COLO829 (cell line): Measurements from ENCODE around the gene NATD1.
A peak's percentile ranks its signal among the peaks of the same experiment; 100 is the strongest.

Source experiments
- DNase-seq: peaks from one replicate; pipeline ENCODE4 v3.0.0; 2012; ENCODE audit warnings: low spot score

NATD1 gene

DNA sequence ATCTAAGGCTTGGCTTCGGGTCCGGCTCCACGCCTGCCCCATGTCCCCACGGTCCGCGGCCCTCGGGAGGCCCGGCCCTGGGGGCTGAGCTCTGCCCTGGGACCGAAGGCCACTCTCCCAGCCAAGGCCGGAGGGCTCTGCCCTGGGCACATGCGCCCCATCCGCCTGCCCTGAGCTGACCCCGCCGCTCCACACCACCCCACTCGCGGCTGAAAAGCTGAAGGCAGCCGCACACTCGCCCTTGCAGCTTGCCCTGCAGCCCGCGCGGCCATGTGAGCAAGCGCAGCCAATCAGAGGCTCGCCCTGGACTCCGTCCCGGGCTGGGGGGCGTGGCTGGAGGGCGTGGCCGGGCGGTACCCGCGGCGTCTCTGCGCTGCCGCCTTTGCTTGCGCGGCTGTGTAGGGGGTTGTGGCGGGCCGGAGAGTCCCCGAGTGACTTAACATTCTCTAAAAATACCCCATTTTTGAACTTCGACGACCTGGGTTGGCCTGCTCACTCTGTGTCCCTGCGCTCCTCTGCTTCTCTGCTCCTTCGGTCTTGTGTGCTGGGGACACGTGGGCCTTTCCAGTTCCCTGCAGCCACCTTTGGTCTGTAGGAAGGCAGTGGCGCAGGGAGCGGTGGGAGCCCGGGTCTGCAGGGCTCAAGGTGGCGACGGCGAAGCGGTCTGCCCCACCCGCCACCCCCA lies 22.5 kb upstream of the NATD1 start:
- peak; percentile 89 for DNase-seq

GRCh38 chr17:21275047-21275578 lies 21.9 kb upstream of the NATD1 start:
- DNase-seq: no peak

GRCh38 chr17:21272881-21273792 lies 19.9 kb upstream of the NATD1 start:
- DNase-seq: no peak

DNA sequence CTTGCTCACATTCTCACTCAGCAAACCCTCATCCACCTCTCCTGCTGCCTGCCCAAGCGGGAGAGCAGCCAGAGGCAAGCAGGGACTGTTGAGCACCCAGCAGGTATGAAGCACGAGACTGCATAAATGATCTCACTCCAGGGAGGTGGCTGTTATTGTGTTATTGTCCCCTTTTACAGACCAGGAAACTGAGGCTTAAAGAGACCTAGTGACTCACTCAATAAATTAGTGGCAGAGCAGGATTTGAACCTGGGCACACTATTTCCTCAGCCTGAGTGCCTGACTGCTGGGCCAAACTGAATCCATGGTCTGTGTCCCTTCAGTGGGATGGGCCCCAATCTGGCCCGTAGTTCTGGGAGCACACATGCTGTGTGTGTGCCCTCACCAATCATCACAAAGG lies 19.0 kb upstream of the NATD1 start:
- DNase-seq: no peak

- no peak for DNase-seq
Measured at GRCh38 chr17:21271454-21272183, 18.4 kb upstream of the NATD1 start.

DNA sequence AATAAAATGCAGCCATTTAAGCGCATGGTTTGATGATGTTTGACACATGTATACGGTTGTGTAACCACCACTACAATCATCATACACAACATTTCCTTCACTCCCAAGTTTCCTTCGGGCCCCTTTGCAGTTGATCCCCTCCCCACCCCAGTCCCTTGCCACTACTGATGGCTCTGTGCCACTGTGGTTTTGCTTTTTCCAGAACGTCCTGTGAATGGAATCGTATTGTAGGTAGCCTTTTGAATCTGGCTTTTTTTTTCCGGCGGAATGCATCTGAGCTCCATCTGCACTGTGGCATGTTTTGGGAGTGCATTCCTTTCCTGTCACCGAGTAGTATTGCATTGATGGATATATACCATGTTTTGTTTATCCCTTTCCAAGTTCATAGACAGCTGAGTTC lies 16.2 kb upstream of the NATD1 start:
- DNase-seq: no peak

DNA sequence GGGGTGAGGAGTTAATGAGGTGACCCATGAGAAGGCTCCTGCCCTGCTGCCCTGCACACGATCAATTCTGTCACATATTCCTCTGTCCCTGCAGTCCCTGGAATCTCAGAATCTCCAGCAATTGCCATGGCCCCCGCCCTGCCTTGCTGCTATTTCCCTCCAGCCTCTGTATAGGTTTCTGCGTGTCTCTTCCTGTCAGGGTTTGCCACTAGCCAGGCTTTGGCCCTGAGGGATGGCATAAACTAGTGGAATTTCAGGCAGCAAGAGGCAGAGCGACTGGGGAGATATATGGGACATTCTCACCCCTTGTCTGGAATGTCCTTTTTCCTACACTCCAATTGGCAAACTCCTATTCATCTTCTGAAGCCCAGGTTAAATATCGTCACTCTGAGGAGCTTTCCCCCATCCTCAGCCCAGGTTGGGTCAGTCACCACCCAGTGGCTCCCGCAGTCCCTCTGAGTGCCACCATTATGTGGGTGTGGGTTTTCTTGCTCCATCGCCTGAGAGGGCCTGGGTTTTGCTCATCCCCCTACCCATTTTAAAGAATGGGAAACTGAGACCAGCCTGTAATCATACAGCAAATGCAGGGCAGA lies 15.5 kb upstream of the NATD1 start:
- DNase-seq: no peak

- no peak for DNase-seq
Measured at GRCh38 chr17:21263376-21263775, 10.2 kb upstream of the NATD1 start.

GRCh38 chr17:21262259-21262993 lies 9.2 kb upstream of the NATD1 start:
- no peak for DNase-seq

GRCh38 chr17:21258593-21258992 lies 5.4 kb upstream of the NATD1 start:
- DNase-seq: no peak

DNA sequence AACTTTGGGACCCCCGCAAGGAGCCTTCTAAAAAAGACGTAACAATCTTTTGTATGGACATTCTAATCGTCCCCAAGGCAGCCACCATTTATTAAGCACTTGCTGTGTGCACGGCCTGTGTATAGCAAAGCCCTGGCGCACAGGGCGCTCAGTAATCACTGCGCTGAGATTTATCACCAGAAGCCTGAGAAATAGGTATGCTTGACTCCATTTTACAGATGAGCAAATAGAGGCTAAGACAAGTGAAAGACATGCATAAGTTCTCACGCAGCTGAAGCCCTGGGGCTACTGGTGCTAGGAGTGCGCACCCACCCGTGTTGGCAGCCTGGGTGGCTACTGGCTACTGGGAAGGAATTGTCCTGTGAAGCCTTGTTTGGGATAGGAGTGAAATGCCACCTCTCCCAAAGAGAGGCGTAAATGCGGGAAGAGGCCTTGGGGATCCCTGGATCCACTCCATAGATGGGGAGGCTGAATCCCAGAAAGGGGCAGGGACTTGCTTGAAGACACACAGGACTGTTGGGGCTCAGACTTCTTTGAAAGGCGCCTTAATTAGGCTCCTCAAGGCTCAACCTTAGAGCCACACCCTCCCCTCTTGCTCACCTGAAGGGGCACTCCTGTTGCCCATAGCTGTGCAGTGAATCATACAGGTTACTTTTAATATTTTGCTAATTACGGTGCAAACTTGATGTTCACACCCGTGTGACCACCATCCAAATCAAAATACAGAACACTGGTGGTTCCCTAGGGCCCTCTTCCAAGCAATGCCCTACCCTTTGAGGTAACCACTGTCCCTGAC lies 634 bp upstream of the NATD1 start:
- no peak for DNase-seq

DNA sequence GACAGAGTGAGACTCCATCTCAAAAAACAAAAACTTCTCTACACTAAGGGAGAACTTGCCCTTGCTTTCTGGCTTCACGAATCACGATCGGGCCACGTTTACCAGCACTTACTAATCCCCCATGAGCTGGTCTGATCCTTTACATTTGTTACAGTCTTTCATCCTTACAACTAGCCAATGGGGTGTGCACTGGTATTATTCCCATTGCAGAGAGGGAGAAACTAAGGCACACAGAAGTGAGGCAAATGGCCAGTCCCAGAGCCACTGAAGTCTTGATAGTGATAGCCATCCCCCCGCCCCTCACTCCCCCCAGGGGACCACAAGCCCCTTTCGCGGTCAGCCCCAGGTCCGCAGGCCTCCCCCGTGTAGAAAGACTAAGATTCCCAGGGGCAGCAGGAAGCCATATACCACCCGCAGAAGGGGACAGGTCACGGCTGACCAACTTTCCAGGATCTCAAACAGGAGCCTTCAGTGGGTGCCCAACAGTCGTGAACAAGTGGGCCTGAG lies 868 bp downstream of the NATD1 start:
- DNase-seq: no peak

- DNase-seq: no peak
Measured at GRCh38 chr17:21251337-21252010, 1.7 kb downstream of the NATD1 start.

DNA sequence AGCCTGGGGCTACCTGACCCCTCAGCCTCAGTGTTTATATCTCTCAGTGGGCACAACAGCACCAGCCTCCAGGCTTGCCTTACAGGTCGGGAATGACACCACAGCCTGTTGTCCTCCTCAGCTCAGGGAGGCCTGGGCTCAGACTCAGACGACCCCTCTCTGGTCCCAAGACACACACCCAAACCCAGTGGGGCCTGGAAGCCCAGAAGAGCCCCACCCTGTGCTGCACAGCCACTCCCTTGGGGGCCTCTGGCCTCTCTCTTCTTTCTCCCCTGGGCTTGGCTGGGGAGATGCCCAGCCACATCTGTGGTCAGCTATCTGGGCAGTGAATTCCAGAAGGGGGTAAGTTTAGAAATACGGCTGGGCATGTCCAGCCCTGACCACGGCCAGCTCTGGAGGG lies 2.4 kb downstream of the NATD1 start:
- no peak for DNase-seq

GRCh38 chr17:21249920-21250703 lies 3.1 kb downstream of the NATD1 start:
- DNase-seq: no peak

- no peak for DNase-seq
Measured at GRCh38 chr17:21249086-21249795, 4.0 kb downstream of the NATD1 start.

GRCh38 chr17:21248500-21248899 lies 4.7 kb downstream of the NATD1 start:
- no peak for DNase-seq

DNA sequence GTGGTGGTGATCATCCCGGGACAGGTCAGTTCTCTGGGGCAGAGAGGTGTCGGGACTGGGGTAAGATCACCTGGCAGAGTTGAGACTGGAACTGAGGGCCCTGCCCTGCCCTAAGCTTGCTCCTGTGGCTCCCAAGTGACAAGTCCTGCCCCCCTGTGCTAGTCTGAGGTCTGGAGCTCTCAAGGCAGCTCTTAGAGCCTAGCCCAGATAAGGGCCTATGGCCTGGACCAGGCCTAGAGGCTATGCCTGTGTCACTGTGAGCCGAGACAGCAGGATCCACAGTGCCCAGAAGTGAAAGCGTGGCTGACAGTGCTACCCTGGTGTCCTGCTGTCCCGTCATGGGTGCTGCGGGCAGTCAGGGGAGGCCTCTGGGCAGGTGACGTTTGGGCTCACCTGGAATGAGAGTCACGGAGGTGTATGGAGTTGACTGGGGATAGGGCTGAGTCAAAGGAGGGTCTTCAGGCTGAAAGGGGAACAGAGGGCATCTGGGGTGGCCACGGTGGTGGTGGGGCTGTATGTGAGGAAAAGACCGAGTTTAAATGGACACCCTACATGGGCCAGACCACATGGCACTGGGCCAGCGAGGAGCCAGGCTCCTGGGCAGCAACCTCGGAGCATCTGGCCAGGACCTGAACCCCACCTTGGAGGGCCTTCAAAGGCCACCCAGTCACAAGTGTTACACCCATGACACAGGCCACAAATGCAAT lies 5.5 kb downstream of the NATD1 start:
- no peak for DNase-seq
